ENCODE data around the gene BABAM2.

Gene BABAM2

GRCh38 chr2:28129955-28130695 is 239.6 kb downstream of the BABAM2 start:
- no peak for DNase-seq (ENCODE audit: low read depth)

DNA sequence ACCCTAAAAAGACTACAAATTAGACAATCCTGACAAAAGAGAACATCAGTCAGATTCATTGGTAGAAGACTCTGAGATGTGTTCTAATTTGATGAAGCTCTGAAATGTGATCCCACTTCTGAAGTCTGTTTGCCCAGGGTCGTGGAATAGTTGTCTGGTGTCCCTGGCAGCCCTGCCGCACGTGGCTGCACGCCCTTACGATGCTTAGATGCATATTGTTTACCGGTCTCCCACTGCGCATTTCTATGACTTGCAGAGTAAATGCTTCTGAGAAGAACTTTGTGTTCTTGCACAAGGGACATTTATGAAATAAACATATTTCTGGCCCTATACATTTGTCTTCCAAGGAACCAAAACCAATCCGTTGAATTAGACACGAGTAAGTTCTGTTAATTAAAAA is 243.2 kb downstream of the BABAM2 start:
- no peak for DNase-seq (ENCODE audit: low read depth)

DNA sequence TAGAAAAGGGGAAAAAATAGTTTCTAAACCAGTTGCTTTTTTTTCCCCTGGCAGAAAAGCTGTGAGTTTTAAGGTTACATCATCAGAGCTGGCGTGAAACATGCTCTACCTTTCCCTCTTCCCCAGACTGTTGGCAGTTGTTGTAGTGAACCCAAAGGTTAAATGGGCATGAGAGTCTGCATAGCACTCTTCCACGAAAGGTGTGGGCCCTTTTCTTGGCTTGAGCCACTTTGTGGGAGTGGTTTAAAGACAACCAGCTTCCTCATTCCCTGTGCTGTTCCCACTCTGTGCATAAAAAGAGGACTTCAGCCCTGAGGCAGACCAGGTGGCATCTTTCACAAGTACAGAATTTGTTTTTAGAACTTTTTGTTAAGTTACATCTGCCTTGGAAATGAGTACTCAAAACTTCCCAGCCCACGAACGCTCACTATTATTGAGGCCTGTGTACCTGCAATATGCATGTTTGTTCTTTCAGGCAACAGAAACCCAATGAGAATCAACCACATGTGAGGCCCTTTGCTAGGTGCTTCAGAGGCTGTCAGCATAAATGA is 243.8 kb downstream of the BABAM2 start:
- no peak for DNase-seq (ENCODE audit: low read depth)

DNA sequence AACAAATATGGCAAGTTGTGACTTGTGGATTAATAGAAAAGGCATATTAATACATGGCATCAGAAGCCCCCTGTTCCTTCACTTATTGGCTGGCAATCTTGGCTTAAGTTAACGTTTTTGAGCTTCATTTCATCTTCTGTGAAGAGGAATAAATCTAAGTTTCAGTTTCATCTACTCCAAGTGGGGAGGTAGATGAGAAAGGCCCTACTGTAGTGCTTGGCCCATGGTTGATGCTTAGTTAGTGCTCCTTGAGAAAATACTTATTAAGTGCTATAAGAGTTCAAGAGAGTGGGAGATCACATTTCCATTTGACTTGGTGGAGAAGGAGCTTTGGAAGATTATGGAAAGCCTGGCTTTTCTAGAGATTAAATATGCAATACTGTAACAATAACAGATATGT is 244.3 kb downstream of the BABAM2 start:
- DNase-seq (ENCODE audit: low read depth): no peak

GRCh38 chr2:28135324-28135723 is 244.8 kb downstream of the BABAM2 start:
- DNase-seq (ENCODE audit: low read depth): no peak

DNA sequence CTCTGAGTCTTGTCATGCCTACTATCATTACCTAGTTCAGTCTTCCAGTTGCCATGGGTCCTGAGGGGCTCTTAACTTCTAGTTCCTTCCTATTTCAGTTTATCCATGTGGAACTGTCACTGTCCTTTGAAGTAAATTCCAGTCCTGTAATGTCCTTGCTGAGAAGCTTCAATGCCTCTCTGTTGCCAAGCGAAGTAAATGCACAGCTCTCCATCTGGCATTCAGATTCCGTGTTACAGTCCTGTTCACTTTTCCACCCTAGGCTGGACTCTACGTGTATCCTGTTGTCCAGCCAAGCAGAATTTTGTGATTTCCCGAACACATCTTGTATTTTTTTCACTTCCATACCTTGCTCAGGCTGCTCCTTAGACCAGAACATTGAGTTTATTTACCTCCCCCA is 245.3 kb downstream of the BABAM2 start:
- no peak for DNase-seq (ENCODE audit: low read depth)

- no peak for DNase-seq (ENCODE audit: low read depth)
These were observed 246.0 kb downstream of the BABAM2 start for GRCh38 chr2:28136556-28136955.

DNA sequence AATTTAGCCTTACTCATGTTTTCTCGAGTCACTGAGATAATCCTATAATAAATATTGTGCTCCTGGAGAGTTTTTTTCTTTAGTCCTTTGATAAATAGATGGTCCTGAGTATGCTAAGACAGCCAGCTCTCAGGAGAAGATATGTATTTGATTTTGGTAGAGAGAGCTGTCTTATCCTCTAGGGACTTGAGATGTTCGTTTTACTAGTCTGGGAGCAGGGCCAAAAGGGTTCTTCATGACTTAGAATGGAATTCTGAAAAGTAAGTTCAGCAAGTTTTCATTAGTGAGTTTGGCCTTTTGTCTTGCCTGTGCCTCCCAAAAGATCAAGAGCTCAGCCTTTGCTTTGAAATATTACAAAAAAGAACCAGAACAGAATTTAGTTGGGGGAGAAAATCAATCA is 246.7 kb downstream of the BABAM2 start:
- DNase-seq (ENCODE audit: low read depth): no peak

- no peak for DNase-seq (ENCODE audit: low read depth)
These were observed 251.9 kb downstream of the BABAM2 start for GRCh38 chr2:28142386-28142785.

- no peak for DNase-seq (ENCODE audit: low read depth)
These were observed 257.5 kb downstream of the BABAM2 start for GRCh38 chr2:28148000-28148399.

- no peak for DNase-seq (ENCODE audit: low read depth)
These were observed 258.0 kb downstream of the BABAM2 start for GRCh38 chr2:28148566-28148965.

GRCh38 chr2:28150236-28150915 is 259.8 kb downstream of the BABAM2 start:
- DNase-seq (ENCODE audit: low read depth): no peak

DNA sequence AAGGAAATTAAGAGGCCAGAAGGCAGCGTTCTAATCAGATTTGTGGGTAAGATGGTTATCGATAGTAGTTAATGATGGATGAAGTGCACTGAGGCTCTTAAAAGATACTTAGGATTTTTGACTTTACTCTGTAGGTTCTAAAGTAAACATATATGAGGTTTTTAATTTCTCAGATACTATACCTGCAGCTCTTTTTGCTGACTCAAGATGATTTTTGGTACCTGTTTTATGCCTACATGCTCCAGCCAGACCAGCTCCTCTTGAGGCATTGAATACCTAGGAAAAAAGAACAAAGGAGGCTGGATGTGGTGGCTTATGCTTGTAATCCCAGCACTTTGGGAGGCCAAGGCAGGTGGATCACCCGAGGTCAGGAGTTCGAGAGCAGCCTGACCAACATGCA is 260.5 kb downstream of the BABAM2 start:
- DNase-seq (ENCODE audit: low read depth): no peak

- DNase-seq (ENCODE audit: low read depth): no peak
These were observed 262.2 kb downstream of the BABAM2 start for GRCh38 chr2:28152585-28153280.

DNA sequence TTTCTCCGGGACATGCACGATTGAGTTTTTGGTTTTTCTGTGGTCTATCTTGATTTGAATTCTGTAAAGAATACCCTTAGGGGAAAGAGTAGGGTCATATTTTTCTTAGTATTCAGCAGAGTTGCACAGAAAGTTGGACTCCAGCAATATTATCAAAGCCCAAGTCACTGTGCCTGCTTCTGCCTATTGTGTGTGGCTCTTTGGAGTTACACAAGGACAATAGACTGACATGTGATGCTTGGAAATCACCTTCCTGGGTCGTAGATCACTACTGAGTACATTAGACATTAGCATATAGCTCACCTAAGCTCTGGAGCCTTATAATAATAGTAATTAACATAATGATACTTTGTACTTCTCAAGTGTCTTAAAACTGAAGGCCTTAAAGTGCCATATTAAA is 263.3 kb downstream of the BABAM2 start:
- DNase-seq (ENCODE audit: low read depth): no peak

- DNase-seq (ENCODE audit: low read depth): no peak
These were observed 264.6 kb downstream of the BABAM2 start for GRCh38 chr2:28155086-28155485.

- no peak for DNase-seq (ENCODE audit: low read depth)
These were observed 265.1 kb downstream of the BABAM2 start for GRCh38 chr2:28155627-28156026.

DNA sequence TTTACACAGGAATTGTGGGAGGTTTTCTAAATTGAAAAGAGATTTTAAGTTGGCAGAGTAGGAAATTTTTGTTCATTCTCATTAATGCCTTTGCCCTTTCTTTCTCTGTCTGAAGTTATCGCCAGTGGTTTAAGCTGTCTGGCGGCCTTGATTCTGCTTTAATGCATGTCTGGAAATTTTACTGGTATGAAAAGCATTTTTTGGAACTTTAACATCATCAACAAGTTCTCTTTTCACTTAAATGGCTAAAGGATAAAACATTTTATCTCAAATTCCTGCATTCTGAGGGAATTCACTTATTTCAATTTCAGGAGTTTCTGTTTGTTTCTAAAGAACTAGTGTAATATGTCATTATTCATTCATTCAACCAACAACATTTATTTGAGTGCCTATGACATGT is 268.3 kb downstream of the BABAM2 start:
- DNase-seq (ENCODE audit: low read depth): no peak

DNA sequence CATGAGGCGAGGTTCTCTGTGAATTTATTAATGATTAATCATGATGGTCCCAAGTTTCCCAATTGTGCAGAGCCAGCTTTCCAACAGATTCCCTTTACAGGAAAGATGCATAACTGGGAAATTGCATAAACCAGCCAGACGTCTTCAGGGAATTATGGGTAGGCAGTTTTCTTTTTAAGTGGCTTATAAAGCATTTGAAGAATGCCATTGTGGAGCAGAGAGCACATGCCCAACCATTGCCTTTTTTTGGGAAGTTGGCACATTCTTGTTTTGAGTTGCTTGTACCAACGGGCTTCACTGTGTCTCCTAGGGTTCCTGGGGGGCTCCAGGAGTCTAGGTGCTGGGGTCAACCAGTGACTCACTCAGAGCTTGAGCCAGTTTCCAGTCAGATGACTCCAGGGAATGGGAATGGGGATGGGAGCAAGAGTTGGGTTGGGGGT is 270.5 kb downstream of the BABAM2 start:
- no peak for DNase-seq (ENCODE audit: low read depth)

GRCh38 chr2:28161466-28161865 is 270.9 kb downstream of the BABAM2 start:
- no peak for DNase-seq (ENCODE audit: low read depth)

DNA sequence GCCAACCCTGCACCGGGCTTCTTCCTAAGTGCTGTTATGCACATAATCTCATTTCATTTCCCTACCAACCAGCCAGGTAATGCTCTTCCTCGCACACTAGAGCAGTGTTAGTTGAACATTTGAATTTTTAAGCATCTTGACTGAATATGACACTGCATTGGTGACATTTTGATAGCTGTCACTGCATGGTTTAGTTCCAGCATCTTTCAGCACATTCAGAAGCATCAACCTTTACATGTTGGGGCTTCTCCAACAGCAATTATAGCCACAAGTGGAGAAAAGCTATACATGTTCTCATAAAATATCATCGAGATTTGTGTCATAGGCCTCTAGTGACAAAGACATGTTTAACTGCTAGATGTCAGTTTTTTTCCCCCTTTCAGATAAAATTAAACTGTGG is 272.0 kb downstream of the BABAM2 start:
- no peak for DNase-seq (ENCODE audit: low read depth)

GRCh38 chr2:28163028-28163427 is 272.5 kb downstream of the BABAM2 start:
- no peak for DNase-seq (ENCODE audit: low read depth)
